ENCODE measurements around the gene RAB13.
"Not testable (repeated sequence)": the region's sequence is repeated elsewhere in the genome, so short reads cannot be mapped to it uniquely, and the experiment has no call there.

Gene RAB13

DNA sequence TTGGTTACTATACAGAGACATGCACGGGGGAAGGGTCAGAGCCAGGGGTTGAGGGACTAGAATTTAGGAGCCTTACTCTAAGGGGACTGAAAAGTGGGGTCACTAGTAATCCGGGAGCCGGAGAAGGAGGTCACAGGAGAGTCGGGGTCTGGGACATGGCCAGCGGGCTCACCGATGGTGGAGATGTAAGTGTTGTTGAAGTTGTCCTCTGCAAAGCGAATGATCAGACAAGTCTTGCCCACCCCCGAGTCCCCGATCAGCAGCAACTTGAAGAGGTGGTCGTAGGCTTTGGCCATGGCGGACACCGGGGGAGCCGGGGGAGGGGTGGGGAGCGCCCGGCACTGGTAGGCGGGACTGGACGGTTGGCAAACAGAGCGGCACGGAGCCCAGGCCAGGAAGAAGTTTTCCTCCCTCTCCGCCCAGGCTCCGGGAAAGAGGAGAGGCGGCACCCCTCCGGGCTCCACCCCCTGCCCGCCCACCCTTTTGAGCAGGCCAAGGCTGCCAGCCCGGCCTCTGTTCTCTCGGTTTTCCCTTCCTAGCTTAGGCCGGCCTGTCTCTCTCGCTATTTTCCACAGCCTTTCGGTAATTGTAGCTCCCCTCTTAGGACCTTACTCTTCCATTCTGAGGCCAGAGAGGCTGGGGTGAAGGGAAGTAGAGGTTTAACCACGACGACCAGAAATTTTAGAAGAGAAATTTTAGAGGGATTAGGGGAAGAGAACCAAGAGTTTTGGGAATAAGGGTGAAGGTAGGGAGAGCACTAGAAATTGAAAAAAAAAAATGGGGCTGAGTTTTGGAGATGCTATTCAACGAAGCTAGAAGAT is at the start of gene RAB13:
RAB13 (minus strand) TSS at position 399 of the 821 bp plus-strand sequence; CDS start at position 296, 103 bp downstream.
- Histone ChIP-seq H3K9me3 (ENCODE audit: low read length) (no peaks in the 10 kb centered on the region), H3K27me3 (ENCODE audit: insufficient read depth, low read length) (no peaks in the 10 kb centered on the region), H3K4me3 (ENCODE audit: low read length) (peak within 1 kb of the TSS; percentile 83), H3K4me1 (ENCODE audit: insufficient read depth, low read length) (peaks cover 17% of the 10 kb centered on the region), H3K36me3 (ENCODE audit: insufficient read depth, low read length) (peaks cover 12% of the 10 kb centered on the region), H2AFZ (ENCODE audit: low read depth, low read length) (peak within 1 kb of the TSS; percentile 72)

DNA sequence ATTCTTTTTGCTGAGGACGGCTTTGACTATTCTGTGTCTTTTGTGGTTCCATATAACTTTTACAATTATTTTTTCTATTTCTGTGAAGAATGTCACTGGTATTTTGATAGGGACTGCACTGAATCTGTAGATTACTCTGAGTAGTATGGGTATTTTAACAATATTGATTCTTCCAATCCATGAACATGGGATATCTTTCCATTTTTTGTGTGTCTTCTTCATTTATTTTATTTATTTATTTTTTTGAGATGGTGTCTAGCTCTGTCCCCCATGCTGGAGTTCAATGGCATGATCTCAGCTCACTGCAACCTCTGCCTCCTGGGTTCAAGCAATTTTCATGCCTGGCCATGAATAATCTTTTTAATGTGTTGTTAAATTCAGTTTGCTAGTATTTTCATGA is 47.6 kb upstream of the RAB13 start:
- not testable (repeated sequence) for H2AFZ ChIP-seq (ENCODE audit: low read depth, low read length); H3K9me3 ChIP-seq (ENCODE audit: low read length); H3K36me3 ChIP-seq (ENCODE audit: insufficient read depth, low read length); H3K27me3 ChIP-seq (ENCODE audit: insufficient read depth, low read length); H3K4me1 ChIP-seq (ENCODE audit: insufficient read depth, low read length); H3K4me3 ChIP-seq (ENCODE audit: low read length)

DNA sequence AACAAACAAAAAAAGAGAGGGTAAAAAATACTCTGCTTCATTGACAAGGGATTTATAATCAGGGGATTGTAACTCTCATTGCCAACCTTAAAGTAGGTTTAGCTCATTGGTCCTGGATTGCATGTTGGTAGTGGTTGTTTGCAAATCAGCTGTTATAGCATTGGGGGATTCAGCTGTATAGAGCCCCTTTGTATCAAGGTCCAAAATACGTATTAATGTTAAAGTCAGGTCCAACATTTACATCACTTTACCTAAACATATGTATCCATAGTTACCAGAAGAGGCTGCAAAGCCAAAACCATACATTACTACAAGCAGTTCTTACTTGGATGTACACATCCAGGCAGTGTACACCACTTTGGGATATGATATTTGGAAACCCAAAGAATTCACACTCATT is 33.8 kb upstream of the RAB13 start:
- H3K36me3 ChIP-seq (ENCODE audit: insufficient read depth, low read length): no peaks in the 10 kb centered on the region
- no peaks in the 10 kb centered on the region for H3K4me1 ChIP-seq (ENCODE audit: insufficient read depth, low read length)
- H3K9me3 ChIP-seq (ENCODE audit: low read length): no peaks in the 10 kb centered on the region
- no peak overlapping the region for H2AFZ ChIP-seq (ENCODE audit: low read depth, low read length)
- H3K27me3 ChIP-seq (ENCODE audit: insufficient read depth, low read length): no peaks in the 10 kb centered on the region
- H3K4me3 ChIP-seq (ENCODE audit: low read length): no peak overlapping the region

DNA sequence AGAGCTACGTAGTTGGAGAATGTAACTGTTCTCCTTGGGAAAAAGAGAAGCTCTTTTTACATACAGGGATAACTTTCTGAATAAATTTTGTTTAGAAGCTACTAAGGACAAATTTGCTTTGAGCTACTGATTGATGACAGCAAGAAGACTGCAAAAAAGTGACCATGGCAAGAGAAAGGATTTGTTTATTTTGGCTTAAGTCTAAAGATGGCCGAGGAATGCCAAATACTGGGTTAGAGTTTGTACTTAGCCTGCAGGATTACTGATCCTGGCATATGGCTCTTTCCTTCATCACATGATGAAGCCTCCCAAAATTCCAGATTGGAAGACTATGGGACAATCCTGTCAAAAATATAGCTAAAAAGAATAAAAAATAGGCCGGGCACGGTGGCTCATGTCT is 33.1 kb upstream of the RAB13 start:
- H3K9me3 ChIP-seq (ENCODE audit: low read length): no peaks in the 10 kb centered on the region
- no peaks in the 10 kb centered on the region for H3K4me1 ChIP-seq (ENCODE audit: insufficient read depth, low read length)
- no peaks in the 10 kb centered on the region for H3K27me3 ChIP-seq (ENCODE audit: insufficient read depth, low read length)
- no peak overlapping the region for H3K4me3 ChIP-seq (ENCODE audit: low read length)
- no peak overlapping the region for H2AFZ ChIP-seq (ENCODE audit: low read depth, low read length)
- no peaks in the 10 kb centered on the region for H3K36me3 ChIP-seq (ENCODE audit: insufficient read depth, low read length)

DNA sequence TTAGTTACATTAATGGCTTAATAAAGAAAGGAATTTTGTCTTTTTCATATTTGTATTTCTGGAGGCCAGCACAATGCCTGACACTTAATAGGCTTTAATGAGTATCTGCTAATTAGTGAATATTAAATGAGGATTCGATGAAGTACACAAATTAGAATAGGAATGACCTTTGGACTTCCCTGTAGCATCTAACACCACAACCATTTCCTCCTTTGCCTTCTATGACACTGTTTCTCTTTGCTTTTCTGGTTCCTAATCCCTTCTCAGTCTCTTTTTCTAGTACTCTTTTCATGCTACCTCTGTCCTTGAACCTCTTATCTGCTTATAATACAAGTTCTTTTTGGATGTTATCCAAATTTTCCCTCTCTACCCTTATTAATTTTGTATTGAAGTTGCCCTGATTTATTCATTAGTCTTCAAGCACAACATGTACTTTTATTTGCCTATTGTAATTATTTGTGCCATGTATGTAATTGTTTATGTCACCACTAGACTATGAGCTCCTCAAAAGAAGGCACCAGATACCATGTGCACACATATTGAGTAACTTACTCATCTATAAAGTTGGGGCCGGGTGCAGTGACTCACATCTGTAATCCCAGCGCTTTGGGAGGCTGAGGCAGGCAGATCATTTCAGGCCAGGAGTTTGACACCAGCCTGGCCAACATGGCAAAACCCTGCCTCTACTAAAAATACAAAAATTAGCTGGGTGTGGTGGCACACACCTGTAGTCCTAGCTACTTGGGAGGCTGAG is 28.2 kb upstream of the RAB13 start:
- no peaks in the 10 kb centered on the region for H3K9me3 ChIP-seq (ENCODE audit: low read length)

DNA sequence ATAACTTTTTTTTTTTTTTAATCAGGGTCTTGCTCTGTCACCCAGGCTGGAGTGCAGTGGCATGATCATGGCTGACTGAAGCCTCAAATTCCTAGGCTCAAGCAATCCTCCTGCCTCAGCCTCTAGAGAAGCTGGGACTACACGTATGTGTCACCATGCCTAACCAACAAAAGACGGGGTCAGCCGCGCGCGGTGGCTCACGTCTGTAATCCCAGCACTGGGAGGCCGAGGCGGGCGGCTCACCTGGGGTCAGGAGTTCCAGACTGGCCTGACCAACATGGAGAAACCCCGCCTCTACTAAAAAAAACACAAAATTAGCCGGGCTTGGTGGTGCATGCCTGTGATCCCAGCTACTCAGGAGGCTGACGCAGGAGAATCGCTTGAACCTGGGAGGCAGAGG is 26.4 kb upstream of the RAB13 start:
- not testable (repeated sequence) for H2AFZ ChIP-seq (ENCODE audit: low read depth, low read length); H3K4me3 ChIP-seq (ENCODE audit: low read length); H3K4me1 ChIP-seq (ENCODE audit: insufficient read depth, low read length); H3K27me3 ChIP-seq (ENCODE audit: insufficient read depth, low read length); H3K36me3 ChIP-seq (ENCODE audit: insufficient read depth, low read length); H3K9me3 ChIP-seq (ENCODE audit: low read length)

More for the DNA sequence above, 28.2 kb upstream of the RAB13 start:
- Histone ChIP-seq H3K27me3 (ENCODE audit: insufficient read depth, low read length) (no peaks in the 10 kb centered on the region), H2AFZ (ENCODE audit: low read depth, low read length) (no peak overlapping the region), H3K4me1 (ENCODE audit: insufficient read depth, low read length) (no peaks in the 10 kb centered on the region), H3K36me3 (ENCODE audit: insufficient read depth, low read length) (no peaks in the 10 kb centered on the region), H3K4me3 (ENCODE audit: low read length) (no peak overlapping the region)

DNA sequence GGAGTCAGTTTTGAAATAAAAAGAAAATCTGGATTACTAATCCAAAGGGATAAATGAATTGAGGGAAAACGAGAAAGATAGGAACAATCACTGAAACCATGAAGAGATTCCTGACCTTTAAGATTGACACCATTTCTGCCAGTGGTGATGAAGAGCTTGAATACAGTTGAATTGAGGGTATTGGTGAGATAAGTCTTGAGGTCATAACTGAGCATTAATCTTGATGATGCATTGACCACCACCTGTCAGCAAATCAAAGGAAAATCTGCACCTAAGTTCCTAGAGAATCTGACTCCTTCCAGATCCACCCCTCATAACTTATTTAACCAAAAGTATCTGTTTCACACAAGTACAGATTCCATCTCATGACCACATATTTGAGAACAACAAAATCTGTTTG is 26.0 kb upstream of the RAB13 start:
- no peak overlapping the region for H3K4me3 ChIP-seq (ENCODE audit: low read length)
- H3K4me1 ChIP-seq (ENCODE audit: insufficient read depth, low read length): no peaks in the 10 kb centered on the region
- no peaks in the 10 kb centered on the region for H3K27me3 ChIP-seq (ENCODE audit: insufficient read depth, low read length)

DNA sequence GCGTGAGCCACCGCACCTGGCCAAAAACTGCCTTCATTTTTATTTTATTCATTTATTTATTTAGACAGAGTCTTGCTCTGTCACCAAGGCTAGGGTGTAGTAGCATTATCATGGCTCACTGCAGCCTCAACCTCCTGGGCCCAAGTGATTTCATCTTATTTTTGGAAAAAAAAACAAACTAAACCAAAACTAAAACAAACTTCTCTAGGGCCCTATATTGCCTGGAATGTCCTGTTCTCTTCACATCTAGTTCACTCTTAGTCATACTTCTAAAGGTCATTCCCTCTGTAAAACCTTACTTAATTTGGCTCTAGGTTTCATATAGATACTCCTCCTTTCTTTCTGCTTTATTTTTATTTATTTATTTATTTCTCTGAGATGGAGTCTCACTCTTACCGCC is 20.0 kb upstream of the RAB13 start:
- H3K4me3 ChIP-seq (ENCODE audit: low read length): no peak overlapping the region
- no peaks in the 10 kb centered on the region for H3K27me3 ChIP-seq (ENCODE audit: insufficient read depth, low read length)
- H3K4me1 ChIP-seq (ENCODE audit: insufficient read depth, low read length): peaks cover 8% of the 10 kb centered on the region
- H3K9me3 ChIP-seq (ENCODE audit: low read length): no peaks in the 10 kb centered on the region
- no peaks in the 10 kb centered on the region for H3K36me3 ChIP-seq (ENCODE audit: insufficient read depth, low read length)
- H2AFZ ChIP-seq (ENCODE audit: low read depth, low read length): no peak overlapping the region

More for the DNA sequence above, 26.0 kb upstream of the RAB13 start:
- H3K9me3 ChIP-seq (ENCODE audit: low read length): no peaks in the 10 kb centered on the region
- H2AFZ ChIP-seq (ENCODE audit: low read depth, low read length): no peak overlapping the region
- H3K36me3 ChIP-seq (ENCODE audit: insufficient read depth, low read length): no peaks in the 10 kb centered on the region

DNA sequence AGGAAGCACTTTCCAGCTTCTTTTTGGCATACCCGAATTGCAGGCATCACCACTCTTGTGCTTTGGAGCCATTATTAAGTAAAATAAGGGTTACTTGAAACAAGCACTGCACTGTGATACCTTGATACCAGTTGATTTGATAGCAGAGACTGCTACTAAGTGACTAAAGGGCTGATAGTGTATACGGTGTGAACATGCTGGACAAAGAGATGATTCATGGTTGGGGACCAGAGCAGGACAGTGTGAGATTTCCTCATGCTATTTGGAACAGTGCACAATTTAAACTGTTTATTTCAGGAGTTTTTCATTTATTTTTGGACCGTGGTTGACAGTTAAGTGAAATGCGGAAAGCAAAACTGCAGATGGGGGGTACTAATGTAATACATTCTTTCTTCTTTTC is 14.3 kb upstream of the RAB13 start:
- H3K4me3 ChIP-seq (ENCODE audit: low read length): no peak overlapping the region
- H3K36me3 ChIP-seq (ENCODE audit: insufficient read depth, low read length): no peaks in the 10 kb centered on the region
- H3K9me3 ChIP-seq (ENCODE audit: low read length): no peaks in the 10 kb centered on the region
- H2AFZ ChIP-seq (ENCODE audit: low read depth, low read length): no peak overlapping the region
- H3K4me1 ChIP-seq (ENCODE audit: insufficient read depth, low read length): peaks cover 8% of the 10 kb centered on the region
- no peaks in the 10 kb centered on the region for H3K27me3 ChIP-seq (ENCODE audit: insufficient read depth, low read length)

DNA sequence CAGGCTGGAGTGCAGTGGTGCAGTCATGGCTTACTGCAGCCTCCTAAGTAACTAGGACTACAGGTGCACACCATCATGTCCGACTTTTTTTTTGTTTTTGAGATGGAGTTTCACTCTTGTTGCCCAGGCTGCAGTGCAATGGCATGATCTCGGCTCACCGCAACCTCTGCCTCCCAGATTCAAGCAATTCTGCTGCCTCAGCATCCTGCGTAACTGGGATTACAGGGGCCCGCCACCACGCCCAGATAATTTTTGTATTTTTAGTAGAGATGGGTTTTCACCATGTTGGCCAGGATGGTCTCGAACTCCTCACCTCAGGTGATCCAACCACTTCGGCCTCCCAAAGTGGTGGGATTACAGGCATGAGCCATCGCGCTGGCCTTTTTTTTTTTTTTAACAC is 10.7 kb upstream of the RAB13 start:
- not testable (repeated sequence) for H3K4me1 ChIP-seq (ENCODE audit: insufficient read depth, low read length); H3K9me3 ChIP-seq (ENCODE audit: low read length); H3K27me3 ChIP-seq (ENCODE audit: insufficient read depth, low read length); H3K4me3 ChIP-seq (ENCODE audit: low read length); H2AFZ ChIP-seq (ENCODE audit: low read depth, low read length)
- H3K36me3 ChIP-seq (ENCODE audit: insufficient read depth, low read length): peaks cover 25% of the 10 kb centered on the region

DNA sequence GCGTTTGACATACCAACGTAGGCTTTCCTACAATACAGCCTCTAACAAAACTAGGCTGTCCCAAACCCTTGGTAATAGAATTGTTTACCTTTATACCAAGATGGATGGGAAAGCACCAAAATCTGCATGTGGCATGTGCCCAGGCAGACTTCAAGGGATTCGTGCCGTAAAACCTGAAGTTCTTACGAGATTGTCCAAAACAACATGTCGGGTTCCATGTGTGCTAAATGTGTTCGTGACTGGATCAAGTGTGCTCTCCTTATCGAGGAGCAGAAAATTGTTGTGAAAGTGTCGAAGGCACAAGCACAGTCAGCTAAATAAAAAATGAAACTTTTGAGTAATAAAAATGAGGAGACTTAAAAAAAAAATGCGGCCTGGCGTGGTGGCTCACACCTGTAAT is 9.5 kb upstream of the RAB13 start:
- no peaks in the 10 kb centered on the region for H3K9me3 ChIP-seq (ENCODE audit: low read length)
- no peak overlapping the region for H3K4me3 ChIP-seq (ENCODE audit: low read length)
- H3K36me3 ChIP-seq (ENCODE audit: insufficient read depth, low read length): peaks cover 33% of the 10 kb centered on the region
- peaks cover 10% of the 10 kb centered on the region for H3K4me1 ChIP-seq (ENCODE audit: insufficient read depth, low read length)
- H2AFZ ChIP-seq (ENCODE audit: low read depth, low read length): no peak overlapping the region
- H3K27me3 ChIP-seq (ENCODE audit: insufficient read depth, low read length): no peaks in the 10 kb centered on the region

DNA sequence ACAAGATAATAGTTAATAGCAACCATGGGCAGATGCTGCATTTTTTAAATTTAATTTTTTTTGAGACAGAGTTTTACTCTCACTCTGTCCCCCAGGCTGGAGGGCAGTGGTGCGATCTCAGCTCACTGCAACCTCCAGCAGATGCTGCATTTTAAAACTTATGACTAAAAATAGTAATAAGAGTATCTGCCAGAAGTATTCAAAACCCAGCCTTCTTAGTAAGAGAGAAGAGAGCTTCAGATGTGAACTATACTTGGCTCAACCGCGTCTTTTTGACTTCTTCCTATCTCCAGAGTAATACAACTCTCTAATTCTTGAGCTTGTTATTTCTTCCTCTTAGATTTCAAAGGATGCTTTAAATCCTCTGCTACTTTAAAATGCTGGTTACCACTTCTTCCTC is 9.1 kb upstream of the RAB13 start:
- Histone ChIP-seq H3K36me3 (ENCODE audit: insufficient read depth, low read length) (peaks cover 33% of the 10 kb centered on the region), H3K9me3 (ENCODE audit: low read length) (no peaks in the 10 kb centered on the region), H3K4me1 (ENCODE audit: insufficient read depth, low read length) (peaks cover 10% of the 10 kb centered on the region), H2AFZ (ENCODE audit: low read depth, low read length) (no peak overlapping the region), H3K27me3 (ENCODE audit: insufficient read depth, low read length) (no peaks in the 10 kb centered on the region), H3K4me3 (ENCODE audit: low read length) (no peak overlapping the region)

DNA sequence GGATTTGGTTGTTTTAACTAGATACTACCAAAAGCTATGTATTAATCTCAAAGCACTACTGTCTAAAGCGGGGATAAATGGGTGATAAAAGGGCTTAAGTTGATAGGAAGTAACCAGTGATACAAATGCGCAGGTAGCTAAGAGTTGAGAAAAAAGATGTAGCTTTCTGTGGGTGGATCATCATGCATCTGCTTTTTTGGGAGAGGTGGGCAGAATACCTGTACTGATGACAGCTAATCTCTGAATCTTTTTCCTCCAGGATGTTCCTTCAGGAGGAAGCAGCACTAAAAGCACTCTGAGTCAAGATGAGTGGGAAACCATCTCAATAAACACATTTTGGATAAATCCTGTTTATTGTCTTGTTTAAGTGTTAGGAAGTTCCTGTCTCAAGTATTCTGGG is 5.7 kb upstream of the RAB13 start:
- peak overlapping the region; percentile 72 for H3K4me3 ChIP-seq (ENCODE audit: low read length)
- peaks cover 33% of the 10 kb centered on the region for H3K36me3 ChIP-seq (ENCODE audit: insufficient read depth, low read length)
- H3K4me1 ChIP-seq (ENCODE audit: insufficient read depth, low read length): peaks cover 10% of the 10 kb centered on the region
- no peak overlapping the region for H2AFZ ChIP-seq (ENCODE audit: low read depth, low read length)
- no peaks in the 10 kb centered on the region for H3K9me3 ChIP-seq (ENCODE audit: low read length)
- H3K27me3 ChIP-seq (ENCODE audit: insufficient read depth, low read length): no peaks in the 10 kb centered on the region
